Measurements from ENCODE around the gene ZNF213.

Gene ZNF213

GRCh38 chr16:3101018-3101840 lies 33.6 kb upstream of the ZNF213 start:
- DNase-seq: peak; percentile 68

DNA sequence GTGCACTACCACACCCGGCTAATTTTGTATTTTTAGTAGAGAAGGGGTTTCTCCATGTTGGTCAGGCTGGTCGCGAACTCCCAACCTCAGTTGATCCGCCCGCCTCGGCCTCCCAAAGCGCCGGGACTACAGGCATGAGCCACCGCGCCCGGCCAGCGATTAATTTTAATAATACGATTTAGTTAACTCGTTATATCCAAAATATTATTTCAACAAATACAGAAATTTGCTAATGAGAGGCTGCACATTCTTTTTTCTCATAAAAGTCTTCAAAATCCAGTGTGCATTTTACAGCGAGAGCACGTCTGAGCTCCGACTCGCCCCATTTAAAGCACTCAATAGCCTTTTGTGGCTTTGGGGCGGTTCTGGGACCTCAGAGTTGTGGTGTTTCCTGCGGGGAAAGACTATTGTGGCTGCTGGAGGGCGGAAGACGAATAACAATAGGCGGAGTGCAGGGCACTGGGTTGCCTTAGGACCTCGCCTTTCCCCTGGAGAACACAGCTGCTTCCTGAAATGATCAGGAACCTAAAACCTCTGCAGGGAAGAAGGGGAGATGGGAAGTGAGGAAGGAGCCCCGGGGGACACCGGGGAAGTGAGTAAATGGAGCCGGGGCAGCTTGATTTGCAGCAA lies 32.9 kb upstream of the ZNF213 start:
- peak; percentile 52 for DNase-seq

DNA sequence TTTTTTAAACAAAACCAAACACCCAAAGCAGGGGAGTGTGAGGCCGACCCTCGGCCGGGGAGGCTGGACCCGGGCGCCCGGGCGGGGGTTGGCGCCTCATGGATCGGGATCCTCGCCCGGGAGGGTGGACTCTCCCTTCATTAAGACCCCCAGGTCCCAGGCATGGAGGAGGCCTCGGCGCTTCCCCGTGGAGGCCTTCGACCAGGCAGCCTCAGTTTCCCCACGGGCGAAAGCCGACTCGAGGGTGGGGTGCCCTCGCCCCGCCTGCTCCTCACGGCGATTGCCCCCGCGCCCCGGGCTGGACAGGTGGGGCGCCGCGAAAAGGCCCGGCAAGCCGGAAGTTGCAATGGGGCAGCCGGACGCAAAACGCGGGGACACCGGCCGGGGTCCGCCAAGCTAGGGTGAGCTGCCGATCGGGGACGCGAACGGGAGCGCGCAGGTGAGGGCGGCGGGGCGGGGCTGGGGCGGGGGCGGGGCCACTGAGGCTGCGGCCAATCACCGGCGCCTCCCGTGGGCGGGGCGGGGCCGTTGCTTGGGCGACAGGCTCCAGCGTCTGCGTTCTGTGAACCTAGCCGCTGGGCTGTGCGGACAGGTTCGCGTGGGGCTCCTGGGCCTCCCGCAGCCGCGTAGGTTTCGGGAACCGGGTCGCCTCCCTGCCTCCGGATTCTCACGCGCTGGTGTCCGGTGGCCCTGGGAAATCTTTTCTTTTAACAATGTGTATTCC lies 28.5 kb upstream of the ZNF213 start:
- DNase-seq: peak; percentile 93

- no peak for DNase-seq
These were observed 22.6 kb upstream of the ZNF213 start, which contains the start of gene ZNF205 for GRCh38 chr16:3112058-3112880. TSS of gene ZNF205 (plus strand) at chr16:3112586. CDS start at chr16:3113431, 845 bp downstream.

DNA sequence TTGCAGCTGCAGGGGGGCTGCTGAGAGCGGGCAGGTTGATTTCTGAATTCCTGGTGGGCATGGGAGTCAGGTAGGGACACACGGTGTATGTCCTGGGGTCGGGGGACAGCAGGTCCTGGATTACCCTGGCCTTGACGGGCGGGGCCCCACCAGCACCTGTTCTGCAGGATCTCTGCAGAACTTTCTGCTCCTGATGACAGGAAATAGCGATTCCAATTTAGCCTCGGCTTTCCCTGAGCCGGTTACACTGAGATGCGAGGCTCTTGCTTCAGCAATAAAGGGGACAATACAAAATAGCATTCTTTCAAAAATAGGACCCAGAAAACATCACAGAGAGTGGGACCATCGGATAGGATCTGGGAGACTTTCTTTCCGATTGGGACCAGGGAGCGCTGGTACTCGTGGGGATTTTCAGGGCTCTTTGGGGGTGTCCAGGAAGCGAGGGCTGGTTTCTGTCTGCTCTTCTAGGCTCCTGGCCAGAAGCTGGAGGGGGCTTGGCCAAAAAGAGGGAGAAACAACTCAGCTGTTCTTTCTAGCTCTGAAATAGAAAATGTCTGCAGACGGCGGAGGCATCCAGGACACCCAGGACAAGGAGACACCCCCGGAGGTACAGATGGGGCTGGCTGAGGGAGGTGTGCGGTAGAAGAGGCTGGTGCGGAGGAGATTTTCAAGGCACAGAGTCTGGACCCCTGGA lies 21.8 kb upstream of the ZNF213 start:
- no peak for DNase-seq

DNA sequence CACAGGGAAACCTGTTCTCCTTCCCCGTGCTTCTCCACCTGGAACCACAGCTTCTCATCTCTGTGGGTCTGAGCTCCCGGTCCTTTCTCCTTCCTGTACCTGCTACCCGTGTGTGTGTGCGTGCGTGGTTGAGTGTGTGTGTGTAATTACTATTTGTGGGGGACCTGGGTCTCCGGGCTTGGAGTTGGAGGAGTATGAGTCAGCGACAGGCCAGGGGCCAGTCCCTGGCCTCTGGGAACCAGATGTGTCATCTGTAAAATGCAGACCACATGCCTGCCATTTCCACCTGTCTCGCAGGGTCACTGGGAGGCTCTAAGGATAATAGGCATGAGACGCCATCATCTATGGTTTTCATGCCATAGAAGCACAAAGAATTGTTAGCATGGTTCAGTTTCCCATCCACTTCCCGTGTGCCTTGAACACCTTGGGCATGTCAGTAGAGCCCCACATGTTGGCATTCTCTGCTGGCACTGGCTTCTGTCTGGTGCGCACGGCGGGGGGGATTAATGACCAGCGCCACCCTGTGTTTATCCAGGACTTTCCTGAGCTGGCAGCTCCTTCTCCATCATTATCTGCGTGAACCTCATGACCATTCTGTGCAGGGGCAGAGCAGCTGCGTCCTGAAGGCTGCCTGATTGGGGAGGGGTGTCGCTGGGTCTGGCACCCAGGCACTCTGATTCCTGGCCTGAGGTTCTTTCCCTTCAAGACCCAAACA lies 20.9 kb upstream of the ZNF213 start:
- no peak for DNase-seq

- no peak for DNase-seq
These were observed 19.8 kb upstream of the ZNF213 start for GRCh38 chr16:3115003-3115402.

DNA sequence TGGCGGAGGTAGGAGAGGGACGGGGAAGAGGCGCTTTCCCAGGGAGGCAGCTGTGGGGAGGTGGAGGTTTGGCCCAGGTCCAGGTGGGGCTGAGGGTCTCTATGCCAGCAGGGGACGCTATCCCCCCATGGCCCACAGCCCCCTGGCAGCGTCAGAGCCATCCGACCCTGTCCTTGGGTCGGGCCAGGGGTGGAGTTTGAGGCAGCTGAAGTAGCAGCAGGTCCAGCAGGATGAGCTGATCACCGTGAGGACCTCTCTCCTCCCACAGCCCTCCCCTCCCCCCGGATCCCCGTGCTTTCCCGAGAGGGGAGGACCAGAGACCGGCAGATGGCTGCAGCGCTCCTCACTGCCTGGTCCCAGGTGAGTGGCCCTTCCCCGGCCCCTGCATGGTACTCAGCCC lies 19.3 kb upstream of the ZNF213 start:
- no peak for DNase-seq

- no peak for DNase-seq
These were observed 16.5 kb upstream of the ZNF213 start for GRCh38 chr16:3118204-3118790.

- DNase-seq: no peak
These were observed 16.0 kb upstream of the ZNF213 start for GRCh38 chr16:3118846-3119245.

GRCh38 chr16:3119286-3119685 lies 15.5 kb upstream of the ZNF213 start:
- no peak for DNase-seq

- DNase-seq: no peak
These were observed 15.0 kb upstream of the ZNF213 start for GRCh38 chr16:3119701-3120408.

DNA sequence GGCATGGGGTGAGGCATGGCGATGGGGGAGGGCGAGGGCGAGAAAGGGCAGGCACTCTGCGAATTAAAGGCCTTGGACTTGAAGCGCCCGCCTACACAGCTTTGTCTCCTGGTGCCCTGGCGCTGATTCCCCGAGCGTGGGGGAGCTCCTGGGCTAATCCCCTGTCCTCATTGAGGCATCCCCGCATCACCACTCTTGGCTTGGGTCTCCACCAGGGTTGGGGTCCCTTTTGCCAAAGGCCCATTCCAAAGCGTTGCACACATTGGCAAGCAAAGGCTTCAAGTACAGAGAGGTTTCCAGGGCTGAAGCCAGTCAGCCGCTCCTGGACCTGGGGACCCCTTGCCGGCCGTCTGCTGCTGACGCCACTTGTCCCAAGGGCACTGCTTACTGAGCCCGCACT lies 14.4 kb upstream of the ZNF213 start:
- DNase-seq: no peak

DNA sequence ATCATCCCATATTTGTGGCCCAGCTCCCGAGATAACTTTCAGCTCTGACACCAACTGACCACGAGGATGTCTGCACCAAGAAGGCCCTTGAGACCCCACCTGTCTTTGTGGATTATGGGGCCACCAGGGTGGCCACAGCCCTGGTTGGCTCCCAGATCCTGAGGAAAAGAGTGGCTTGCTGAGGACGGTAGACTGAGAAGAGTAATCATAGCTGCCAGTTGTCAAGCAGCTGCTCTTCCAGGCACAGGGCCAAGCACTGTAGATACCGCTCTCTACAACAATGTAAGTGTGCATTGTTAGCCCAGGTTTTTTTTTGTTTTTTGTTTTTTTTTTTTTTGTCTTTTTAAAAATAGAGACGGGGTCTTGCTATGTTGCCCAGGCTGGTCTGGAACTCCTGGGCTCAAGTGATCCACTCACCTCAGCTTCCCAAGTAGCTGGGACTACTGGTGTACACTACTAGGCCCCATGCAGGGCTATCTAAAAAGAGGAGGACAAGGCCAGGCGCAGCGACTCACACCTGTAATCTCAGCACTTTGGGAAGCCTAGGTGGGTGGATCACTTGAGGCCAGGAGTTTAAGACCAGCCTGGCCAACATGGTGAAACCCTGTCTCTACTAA lies 12.9 kb upstream of the ZNF213 start:
- DNase-seq: no peak

DNA sequence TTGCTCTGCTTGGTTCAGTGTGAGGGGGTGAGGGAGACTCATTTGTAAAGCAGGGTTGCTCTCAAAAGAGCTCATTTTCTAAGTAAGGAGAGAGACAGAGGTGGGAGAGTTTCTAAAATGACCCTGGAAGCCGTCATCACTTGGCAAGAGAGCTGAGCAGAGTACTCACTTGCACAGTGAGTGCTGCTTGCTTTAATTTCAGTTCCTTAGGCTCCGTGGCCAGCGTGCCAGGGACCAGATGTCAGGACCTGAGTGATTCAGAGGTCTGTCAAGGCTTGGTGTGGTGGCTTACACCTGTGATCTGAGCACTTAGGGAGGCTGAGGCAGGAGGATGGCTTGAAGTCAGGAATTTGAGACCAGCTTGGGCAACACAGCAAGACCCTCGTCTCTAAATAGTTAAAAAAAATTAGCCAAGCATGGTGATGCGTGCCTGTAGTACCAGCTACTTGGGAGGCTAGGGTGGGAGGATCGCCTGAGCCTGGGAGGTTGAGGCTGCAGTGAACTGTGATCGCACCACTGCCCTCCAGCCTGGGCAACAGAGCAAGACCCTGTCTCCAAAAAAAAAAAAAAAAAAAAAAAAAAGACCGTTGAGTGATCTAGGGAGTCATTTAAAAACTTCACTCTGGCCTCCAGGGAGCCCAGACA lies 11.8 kb upstream of the ZNF213 start:
- DNase-seq: no peak

GRCh38 chr16:3123986-3124886 lies 10.6 kb upstream of the ZNF213 start:
- DNase-seq: peak; percentile 99

- no peak for DNase-seq
These were observed 7.1 kb upstream of the ZNF213 start for GRCh38 chr16:3127745-3128144.

All from stimulated activated CD8-positive, alpha-beta memory T cell treated with anti-CD3 and anti-CD28 coated beads, Interleukin-4, amount 100 ng/mL, for 48 hours (primary cell).